GM13977 (cell line): ENCODE results near the gene PTPRK.

Source experiments
- DNase-seq: peaks from one replicate; pipeline ENCODE4 v3.0.0; 2012; ENCODE audit warnings: low spot score
- in situ Hi-C: fragments of 300-500 bp; cut with MboI; formaldehyde crosslinking; loops from one replicate; pipeline ENCODE4 v1.12.0; 2022; ENCODE audit warnings: low sequenced_read_pairs, low pct_unique_long_range_greater_than_20kb, mixed read lengths, inconsistent platforms; ENCODE audit not compliant: unreplicated experiment
- TF ChIP-seq, protein P1 (sequence below): IDR thresholded peaks from 2 replicates; pipeline ENCODE4 v1.5.1; 2012; ENCODE audit warnings: mild to moderate bottlenecking, control low read depth; ENCODE audit not compliant: insufficient read depth; ENCODE audit errors: extremely low read depth, missing control alignments

Gene PTPRK

DNA sequence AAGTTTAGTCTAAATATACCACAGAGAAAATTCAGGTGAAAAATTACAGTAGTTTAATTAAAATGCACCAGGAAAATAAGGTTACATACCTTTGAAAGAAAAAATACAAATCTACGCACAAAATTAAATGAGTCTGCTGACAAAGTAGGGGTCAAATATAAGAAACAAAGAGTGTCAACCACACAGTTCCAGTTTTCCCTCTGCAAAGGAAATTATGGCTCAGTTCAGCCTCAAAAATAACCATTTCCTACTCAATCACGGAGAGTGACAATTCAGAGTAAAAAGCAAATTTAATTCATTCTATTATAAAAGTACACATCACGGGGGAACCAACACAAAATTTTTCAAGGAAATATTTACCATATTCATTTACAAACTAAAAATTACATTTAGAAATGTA is 124.8 kb downstream of the PTPRK start:
- TF ChIP-seq, protein P1, sequence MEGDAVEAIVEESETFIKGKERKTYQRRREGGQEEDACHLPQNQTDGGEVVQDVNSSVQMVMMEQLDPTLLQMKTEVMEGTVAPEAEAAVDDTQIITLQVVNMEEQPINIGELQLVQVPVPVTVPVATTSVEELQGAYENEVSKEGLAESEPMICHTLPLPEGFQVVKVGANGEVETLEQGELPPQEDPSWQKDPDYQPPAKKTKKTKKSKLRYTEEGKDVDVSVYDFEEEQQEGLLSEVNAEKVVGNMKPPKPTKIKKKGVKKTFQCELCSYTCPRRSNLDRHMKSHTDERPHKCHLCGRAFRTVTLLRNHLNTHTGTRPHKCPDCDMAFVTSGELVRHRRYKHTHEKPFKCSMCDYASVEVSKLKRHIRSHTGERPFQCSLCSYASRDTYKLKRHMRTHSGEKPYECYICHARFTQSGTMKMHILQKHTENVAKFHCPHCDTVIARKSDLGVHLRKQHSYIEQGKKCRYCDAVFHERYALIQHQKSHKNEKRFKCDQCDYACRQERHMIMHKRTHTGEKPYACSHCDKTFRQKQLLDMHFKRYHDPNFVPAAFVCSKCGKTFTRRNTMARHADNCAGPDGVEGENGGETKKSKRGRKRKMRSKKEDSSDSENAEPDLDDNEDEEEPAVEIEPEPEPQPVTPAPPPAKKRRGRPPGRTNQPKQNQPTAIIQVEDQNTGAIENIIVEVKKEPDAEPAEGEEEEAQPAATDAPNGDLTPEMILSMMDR: no peak
- no peak for DNase-seq
- in situ Hi-C loops: no loop called here

DNA sequence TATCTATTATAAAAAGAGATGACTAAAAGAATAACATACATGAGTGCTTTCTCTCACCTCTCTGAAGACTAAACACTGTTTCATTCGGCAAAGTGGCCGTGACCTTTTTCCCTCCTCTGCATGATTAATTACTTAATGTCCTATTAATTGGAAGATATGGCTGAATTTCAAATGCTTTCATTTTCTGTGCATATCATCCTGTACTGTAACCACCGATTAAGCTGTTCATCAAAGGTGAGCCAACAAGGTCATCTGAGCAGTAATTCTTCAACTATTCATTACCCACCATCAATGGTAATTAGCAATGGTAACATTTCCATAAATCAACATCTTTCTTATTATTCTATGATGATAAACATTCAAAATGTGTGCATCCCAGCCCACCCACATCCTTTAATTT is 125.2 kb downstream of the PTPRK start:
- no peak for DNase-seq
- in situ Hi-C loops: no loop called here
- TF ChIP-seq, protein P1: no peak

DNA sequence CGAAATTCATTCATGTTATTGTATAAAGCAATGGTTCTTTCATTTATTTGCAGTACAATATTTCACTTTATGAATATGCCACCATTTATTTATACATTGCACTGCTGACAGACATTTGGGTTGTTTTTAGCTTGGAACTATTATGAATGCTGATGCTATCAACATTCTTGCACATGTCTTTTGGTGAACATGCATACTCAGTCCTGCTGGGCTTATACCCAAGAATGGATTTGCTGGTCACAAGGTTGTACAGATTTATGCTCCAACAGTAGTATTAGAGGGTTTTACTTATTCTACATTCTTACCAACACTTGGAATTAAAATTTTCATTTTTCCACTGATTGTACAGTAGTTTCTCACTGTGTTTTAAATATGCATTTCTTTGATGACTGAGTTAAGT is 126.2 kb downstream of the PTPRK start:
- in situ Hi-C loops: no loop called here
- TF ChIP-seq, protein P1: no peak
- no peak for DNase-seq

DNA sequence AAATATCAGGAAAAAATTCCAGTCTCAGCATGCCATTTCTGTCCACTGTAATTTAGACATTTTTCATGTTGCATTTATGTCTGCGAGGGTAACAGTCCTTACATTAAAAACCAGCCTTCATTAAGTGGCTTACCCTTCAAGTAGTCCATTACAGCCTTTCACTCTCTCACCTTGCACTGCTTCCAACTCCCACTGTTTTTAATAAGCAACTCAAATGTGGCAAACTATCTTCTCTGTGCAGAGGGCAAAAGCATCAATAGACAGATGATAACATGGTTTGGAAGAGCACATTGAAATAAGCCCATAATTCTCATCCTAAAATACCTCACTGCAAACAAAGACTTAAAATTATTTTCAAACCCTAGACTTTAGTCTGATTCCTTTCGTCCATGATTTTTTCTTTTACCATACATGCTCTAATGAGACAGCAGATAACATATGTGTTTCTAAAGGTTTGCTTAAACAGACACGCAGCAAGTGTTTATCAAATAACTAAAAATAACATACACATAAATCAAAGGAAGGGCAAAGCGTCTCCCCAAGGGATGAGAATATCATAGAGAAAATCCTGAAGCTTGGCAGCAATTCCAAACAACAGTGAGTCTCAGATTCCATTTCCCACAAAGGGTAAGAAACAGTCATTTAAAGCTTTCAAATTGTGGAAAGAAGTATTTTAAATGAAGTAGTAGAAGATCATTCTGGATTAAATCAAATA is 130.4 kb downstream of the PTPRK start:
- in situ Hi-C loops: no loop called here

DNA sequence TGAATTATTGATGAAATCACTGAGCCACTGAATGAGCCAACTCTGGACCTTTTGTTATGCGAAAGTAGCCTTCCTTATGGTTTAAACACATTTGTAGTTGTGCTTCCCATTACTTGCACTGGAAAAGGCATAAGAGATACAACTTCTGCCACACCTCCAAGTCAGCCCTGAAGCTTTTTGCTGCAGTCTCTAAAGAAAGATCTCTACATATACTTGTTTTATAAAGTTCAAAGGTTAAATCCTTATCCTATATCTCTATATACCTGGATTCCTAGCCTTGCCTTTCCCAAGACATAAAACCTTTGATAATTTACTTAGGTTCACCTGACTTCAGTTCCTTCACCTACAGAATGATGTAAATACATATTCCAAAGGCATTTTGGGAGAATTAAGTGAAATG is 132.0 kb downstream of the PTPRK start:
- DNase-seq: no peak
- TF ChIP-seq, protein P1: no peak
- in situ Hi-C loops: no loop called here

More for the DNA sequence above, 130.4 kb downstream of the PTPRK start:
- TF ChIP-seq, protein P1: no peak
- DNase-seq: no peak

DNA sequence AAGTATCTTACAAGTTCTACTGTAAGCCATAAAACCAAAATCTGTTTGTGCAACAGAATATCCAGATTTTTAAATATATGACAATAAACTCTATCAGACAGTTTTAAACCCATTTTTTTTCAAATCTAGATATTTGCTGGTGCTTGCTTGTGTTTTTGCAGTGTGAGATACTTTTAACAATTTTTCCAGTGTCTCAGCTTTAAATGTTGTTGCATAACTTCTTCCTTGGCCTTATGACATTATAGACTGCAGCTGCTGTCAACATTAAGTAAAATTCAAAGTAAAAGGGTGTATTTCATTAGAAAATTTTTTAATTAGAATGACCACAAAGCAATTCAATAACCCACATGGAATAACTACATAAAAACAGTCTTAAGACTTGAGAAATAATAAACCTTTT is 139.5 kb downstream of the PTPRK start:
- DNase-seq: no peak
- TF ChIP-seq, protein P1: no peak
- in situ Hi-C loops: no loop called here

DNA sequence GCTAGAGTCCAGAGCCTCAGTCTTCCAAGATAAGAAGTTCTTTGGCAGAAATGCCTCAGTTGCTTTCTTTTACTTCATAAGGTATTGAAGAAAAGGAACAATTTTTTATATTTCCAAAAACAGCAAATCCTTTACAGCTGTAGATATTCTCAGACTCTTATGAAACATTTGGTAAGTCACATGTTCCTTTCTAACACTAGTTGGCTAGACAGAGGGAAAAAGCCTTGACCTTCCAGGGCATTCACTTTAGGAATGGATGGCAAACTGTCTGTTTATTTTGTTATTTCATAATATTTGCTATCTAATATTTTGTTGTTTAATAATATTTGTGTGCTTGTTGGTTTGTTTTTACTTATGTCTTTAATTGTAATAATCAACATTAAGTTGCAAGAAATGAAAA is 140.8 kb downstream of the PTPRK start:
- DNase-seq: no peak
- TF ChIP-seq, protein P1: no peak
- in situ Hi-C loops: no loop called here
